ENCODE data around the gene TMEM127.

The TMEM127 gene

DNA sequence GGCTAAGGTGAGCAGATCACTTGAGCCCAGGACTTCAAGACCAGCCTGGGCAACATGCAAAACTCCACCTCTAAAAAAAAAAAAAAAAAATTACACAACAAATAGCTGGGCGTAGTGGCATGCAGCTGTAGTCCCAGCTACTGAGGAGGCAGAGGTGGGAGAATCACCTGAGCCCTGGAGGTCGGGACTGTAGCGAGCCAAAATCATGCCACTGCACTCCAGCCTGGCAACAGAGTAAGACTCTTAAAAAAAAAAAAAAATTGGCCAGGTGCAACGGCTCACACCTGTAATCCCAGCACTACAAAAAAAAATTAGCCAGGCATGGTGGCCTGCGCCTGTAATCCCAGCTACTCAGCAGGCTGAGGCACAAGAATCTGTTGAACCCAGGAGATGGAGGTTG lies 64.5 kb downstream of the TMEM127 start:
- TF ChIP-seq, protein P1, sequence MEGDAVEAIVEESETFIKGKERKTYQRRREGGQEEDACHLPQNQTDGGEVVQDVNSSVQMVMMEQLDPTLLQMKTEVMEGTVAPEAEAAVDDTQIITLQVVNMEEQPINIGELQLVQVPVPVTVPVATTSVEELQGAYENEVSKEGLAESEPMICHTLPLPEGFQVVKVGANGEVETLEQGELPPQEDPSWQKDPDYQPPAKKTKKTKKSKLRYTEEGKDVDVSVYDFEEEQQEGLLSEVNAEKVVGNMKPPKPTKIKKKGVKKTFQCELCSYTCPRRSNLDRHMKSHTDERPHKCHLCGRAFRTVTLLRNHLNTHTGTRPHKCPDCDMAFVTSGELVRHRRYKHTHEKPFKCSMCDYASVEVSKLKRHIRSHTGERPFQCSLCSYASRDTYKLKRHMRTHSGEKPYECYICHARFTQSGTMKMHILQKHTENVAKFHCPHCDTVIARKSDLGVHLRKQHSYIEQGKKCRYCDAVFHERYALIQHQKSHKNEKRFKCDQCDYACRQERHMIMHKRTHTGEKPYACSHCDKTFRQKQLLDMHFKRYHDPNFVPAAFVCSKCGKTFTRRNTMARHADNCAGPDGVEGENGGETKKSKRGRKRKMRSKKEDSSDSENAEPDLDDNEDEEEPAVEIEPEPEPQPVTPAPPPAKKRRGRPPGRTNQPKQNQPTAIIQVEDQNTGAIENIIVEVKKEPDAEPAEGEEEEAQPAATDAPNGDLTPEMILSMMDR (conservative IDR thresholded peaks at IDR 0.05): no peak
- H3K27ac ChIP-seq: peak overlapping the region; percentile 42

DNA sequence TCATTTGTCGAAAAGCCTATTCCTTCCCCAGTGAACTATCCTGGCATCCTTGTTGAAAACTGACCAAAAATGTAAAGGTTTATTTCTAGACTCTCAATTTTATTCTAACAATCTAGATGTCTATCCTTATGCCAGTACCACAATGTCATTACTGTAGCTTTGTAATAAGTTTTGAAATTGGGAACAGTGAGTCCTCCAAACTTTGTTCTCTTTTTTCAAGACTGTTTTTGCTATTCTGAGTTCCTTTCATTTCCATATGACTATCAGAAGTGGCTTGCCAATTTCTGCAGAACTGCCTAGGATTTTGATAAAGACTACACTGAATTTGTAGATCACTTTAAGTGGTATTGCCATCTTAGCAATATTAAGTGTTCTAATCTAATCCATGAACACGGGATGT lies 66.9 kb downstream of the TMEM127 start:
- TF ChIP-seq, protein P1 (conservative IDR thresholded peaks at IDR 0.05): no peak
- H3K27ac ChIP-seq: no peak overlapping the region
